Hippocampal formation (tissue), 2 donors: ENCODE results near the gene STAT3.
"Not testable (repeated sequence)": the region's sequence is repeated elsewhere in the genome, so short reads cannot be mapped to it uniquely, and the experiment has no call there.

ENCODE experiments used
- DNase-seq, 2 donors: peaks; one replicate each; lab custom pipeline; 2025; lab: John Stamatoyannopoulos, UW

STAT3 gene

GRCh38 chr17:42386777-42387657, 1.2 kb downstream of the STAT3 start:
- DNase-seq: no peak

DNA sequence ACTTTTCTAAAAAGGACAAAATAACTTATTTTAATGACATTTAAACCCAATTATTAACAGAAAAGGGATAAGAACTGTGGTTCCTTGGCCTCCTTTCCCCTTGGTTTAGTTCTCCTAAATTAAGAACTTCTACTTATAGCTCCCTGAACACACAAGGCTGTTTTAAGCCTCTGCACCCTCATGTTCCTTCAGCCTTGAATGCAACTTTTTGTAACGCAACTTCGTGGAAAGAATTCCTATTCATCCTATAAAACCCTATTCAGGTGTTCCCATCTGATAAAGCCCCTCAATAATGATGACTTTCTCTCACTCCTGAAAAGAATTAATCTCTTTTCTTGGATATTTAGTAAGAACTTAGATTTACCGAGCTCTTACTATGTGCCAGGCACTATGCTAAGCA, 6.3 kb downstream of the STAT3 start:
- no peak for DNase-seq

DNA sequence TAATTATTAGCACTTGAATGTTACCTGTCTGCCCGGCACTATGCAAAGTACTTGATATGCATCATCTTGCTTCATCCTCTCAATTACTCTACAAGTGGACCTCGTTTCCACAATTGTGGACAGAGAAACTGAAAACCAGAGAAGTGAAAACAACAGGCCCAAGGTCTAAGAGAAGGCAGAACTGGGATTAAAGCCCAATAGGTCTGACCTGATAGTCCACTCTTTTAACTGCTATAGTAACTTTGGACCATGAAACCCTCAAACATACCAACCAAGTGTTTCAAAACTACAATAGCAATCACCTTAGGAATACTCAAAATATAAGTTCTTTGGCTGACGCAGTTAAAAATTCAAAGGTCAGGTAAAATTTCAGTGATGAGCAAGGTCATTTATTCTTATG, 7.3 kb downstream of the STAT3 start:
- DNase-seq: no peak

DNA sequence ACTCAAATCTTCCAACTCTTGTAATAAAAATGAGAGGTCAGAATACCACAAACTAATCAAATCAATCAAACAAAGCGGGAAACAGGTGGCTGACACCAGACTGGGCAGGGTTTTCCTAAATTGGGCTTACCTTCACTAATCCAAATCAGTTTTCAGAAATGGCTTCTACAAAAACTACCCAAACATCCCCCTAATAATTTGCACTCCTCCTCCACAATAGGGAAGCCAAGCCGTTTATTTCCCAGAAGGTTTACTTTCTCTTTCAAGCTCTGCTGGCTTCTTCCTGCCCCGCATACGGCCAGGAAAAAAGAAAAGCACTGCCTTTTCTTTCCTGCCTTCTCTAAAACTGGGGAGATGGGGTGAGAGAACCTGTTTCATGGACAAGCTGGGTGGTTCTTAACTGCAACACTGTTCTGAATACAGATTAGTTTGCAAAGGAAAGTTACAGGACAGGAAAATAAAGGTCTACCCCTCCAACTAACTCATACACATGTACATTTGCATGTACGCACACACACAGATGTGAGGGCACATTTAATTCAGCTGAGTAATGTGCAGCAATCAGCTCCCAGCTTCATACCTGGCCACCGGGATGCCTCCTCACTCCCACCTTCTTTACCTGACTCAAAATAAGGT, 9.2 kb downstream of the STAT3 start:
- DNase-seq: peak in 1 of 2 donors; percentile 20

GRCh38 chr17:42378359-42378958, 9.8 kb downstream of the STAT3 start:
- DNase-seq: no peak

DNA sequence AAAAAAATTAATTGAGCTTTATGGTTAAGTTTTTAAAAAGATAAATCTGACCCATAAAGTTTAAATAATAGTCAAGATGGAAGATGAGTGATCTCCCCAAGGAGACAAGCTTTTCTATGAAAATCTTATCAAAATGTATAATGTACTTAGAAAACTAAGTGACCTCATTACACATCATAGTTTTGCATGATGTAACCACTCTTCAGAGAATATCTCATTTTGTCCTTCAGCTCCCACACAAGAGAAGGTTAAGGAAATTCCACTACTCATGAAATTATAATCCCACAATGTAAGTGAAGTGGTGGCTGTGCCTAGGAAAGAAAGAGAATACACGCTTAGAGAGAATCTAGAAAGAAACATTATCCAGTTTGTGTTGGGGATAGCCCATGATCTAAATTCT, 14.3 kb downstream of the STAT3 start:
- no peak for DNase-seq

- no peak for DNase-seq
These were observed 16.1 kb downstream of the STAT3 start for GRCh38 chr17:42372142-42372541.

GRCh38 chr17:42368797-42369561, 19.3 kb downstream of the STAT3 start:
- not testable (repeated sequence) for DNase-seq

DNA sequence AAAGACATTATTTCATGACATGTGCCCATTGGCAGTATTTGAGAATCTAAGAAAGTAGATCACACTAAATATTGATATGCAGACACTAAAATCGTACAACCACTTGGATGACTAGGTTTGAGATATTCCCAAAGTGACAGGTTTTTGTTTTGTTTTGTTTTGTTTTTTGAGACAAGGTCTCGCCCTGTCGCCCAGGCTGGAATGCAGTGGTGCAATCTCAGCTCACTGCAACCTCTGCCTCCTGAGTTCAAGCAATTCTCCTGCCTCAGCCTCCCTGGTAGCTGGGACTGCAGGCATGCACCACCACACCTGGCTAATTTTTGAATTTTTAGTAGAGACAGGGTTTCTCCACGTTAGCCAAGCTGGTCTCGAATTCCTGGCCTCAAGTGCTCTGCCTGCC, 19.9 kb downstream of the STAT3 start:
- not testable (repeated sequence) for DNase-seq

DNA sequence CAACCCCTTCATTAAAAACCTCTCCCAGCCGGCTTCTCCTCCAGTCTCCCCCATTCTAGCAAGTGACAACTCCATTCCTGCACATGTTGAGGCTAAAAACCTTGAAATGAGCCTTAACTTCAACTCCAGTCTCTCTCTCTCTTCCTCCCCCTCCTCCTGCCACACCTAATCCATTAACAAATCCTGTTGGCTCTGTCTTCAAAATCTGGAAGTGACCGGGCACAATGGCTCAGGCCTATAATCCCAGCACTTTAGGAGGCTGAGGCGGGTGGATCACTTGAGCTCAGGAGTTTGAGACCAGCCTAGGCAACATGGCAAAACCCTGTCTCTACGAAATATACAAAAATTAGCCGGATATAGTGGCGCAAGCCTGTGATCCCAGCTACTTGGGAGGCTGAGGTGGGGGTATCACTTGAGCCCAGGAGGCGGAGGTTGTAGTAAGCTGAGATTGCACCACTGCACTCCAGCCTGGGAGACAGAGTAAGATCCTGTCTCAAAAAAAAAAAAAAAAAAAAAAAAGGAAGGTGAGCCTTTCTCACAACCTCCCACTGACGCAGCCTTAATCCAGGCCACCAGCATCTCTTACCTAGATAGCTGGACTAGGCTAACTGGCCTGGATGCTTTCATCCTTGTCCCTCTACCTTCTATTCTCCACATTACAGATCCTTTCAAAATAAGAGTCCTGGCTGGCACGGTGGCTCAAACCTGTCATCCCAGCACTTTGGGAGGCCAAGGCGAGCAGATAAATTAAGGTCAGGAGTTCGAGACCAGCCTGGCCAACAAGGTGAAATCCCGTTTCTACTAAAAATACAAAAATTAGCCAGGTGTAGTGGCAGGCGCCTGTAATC, 21.8 kb downstream of the STAT3 start:
- DNase-seq: not testable (repeated sequence)

GRCh38 chr17:42365136-42365535, 23.1 kb downstream of the STAT3 start:
- no peak for DNase-seq

DNA sequence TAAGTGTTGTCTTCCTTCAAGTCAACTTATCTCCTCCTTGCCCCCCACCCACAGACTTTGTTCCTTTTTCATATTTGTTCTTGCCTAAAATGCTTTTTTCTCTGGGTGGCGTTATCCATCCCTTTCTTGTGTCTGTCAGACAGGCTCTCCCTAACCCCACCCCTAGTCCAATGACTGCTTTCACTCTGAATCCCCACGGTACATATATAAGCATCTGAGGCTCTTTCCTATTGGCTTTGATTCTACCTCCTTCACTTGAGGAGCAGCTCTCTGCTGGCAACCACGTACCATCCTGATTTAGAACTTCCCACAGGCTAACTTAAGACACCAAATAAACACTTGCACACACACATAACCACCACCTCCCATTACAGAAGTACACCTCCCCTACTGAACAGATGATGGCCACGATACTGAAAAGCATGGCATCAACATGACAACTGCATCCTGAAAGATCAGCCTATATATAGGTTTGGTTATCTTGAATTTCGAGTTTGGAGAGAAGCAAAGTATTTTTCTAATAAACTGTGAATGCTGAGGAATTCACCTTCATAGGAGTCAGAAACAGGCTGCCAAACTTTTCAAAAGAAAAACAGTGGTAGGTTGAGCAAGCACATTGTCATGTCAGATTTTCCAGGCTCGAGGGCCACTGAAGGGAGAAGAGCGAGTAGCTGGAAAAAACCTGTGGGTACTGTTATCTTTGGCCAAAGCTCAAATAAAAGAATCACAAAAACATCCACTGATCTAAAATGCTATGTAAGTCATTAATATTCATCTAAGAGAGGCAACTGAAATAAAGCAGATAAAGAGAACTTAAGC, 24.3 kb downstream of the STAT3 start:
- DNase-seq: no peak

DNA sequence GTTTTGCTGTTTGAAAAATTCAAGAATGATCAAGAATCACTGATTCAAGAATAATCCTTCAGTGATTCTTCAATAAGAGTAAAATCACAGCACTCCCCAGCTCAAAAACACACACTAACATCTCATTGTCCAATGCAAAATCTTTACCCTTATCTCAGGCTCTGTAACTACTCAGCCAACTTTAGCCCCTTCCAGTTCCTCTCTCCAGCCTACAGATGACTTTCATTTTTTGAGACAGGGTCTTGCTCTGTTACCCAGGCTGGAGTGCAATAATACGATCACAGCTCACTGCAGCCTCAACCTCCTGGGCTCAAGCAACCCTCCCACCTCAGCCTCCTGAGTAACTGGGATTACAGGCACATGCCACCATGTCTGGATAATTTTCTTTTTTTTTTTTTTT, 25.0 kb downstream of the STAT3 start:
- DNase-seq: no peak

GRCh38 chr17:42362245-42362961, 25.8 kb downstream of the STAT3 start:
- DNase-seq: no peak

DNA sequence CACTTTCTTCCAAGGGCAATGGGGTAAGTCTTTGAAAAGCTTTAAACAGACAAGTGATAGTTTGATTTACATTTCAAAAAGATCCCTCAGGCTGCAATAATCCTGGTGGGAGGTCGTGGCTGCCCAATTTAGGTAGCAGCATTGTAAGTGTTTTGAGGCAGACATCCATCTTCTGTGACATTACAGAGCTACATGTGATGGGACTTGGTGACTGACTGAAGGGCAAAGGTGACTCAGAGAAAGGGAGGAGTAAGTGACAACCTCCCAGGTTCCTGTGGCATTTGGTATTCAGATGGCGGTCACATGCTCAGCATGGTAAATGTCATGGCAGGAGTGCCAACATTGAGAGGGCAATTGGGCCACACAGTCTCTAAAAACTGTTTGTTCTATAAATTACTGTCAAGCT, 26.5 kb downstream of the STAT3 start:
- DNase-seq: no peak

DNA sequence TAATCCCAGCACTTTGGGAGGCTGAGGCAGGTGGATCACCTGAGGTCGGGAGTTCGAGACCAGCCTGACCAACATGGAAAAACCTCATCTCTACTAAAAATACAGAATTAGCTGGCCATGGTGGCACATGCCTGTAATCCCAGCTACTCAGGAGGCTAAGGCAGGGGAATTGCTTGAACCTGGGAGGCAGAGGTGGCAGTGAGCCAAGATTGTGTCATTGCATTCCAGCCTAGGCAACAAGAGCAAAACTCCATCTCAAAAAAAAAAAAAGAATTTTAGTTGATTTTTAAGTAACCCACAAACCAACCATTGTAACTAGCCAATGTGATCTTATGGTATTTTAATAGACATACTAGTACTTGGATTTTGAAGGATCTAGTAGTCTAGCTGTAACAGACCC, 27.9 kb downstream of the STAT3 start:
- DNase-seq: not testable (repeated sequence)

GRCh38 chr17:42359133-42359532, 29.1 kb downstream of the STAT3 start:
- DNase-seq: no peak

- no peak for DNase-seq
These were observed 29.8 kb downstream of the STAT3 start for GRCh38 chr17:42358434-42358833.

DNA sequence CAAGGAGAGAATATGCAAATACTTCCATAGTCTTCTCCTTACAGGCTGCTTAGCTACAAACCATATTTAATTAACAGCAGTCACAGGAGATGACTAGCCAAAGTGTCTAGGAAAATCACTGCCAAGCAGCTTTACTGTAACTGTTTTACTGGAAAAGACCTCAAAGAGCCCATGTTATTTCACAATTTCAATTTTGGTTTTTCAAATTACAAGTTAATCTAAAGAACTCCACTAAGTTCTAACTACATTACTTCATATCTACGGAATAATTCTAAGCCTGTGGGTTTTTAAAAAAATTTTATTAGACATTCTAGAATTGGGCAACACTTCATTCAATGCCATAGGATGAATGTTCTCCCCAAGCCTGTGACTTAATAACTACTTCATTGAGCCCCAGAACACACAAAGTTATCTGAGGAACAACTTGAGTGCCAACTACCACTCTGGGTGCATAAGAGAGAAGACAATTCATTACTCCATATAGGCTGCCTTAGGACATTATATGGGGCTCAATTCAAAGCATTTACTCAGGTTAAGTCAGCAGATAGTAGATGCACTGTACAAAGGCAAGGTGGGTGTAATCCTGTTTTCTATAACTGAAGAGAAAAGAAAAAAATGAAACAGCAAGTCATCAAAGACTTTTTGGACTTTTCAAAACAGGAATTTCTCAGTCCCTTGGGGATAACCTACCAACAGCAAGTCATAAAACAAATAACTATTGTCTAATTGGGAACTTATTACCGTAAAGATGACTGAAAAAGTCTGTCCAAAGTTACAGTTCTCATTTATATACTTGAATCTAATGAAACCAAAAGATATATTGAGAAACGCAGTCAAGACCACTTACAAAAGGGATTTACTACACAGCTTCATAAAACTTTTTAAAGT, 33.0 kb downstream of the STAT3 start:
- no peak for DNase-seq
